ENCODE measurements around the gene MAP3K8. TPM values are rescaled to one million over a fixed set of nuclear protein-coding genes. Genes with fewer than 3 reads are reported as not detected.
"Not testable (repeated sequence)": the region's sequence is repeated elsewhere in the genome, so short reads cannot be mapped to it uniquely, and the experiment has no call there.

The MAP3K8 gene
- total RNA-seq, 1 donor from 2014 or later = 4.9 TPM

- FAIRE-seq = no peak
These were observed 11.8 kb upstream of the MAP3K8 start for GRCh38 chr10:30422151-30422695.

GRCh38 chr10:30422981-30423654, 10.9 kb upstream of the MAP3K8 start:
- no peak for FAIRE-seq
- DNase-seq (ENCODE audit: low spot score in 2 of 2) = no peak

More at GRCh38 chr10:30422151-30422695, 11.8 kb upstream of the MAP3K8 start:
- DNase-seq (ENCODE audit: low spot score in 2 of 2) = no peak

GRCh38 chr10:30423655-30424275, 10.2 kb upstream of the MAP3K8 start:
- FAIRE-seq; DNase-seq (ENCODE audit: low spot score in 2 of 2): not testable (repeated sequence)

GRCh38 chr10:30425336-30426075, 8.5 kb upstream of the MAP3K8 start:
- FAIRE-seq (no peak), DNase-seq (ENCODE audit: low spot score in 2 of 2) (no peak)

GRCh38 chr10:30430544-30431298, 3.3 kb upstream of the MAP3K8 start:
- FAIRE-seq (no peak), DNase-seq (ENCODE audit: low spot score in 2 of 2) (no peak)

GRCh38 chr10:30431435-30431911, 2.5 kb upstream of the MAP3K8 start:
- FAIRE-seq = no peak
- no peak for DNase-seq (ENCODE audit: low spot score in 2 of 2)

GRCh38 chr10:30432622-30433305, 1.2 kb upstream of the MAP3K8 start:
- DNase-seq (ENCODE audit: low spot score in 2 of 2) = no peak
- FAIRE-seq = no peak

GRCh38 chr10:30433306-30433729, 666 bp upstream of the MAP3K8 start:
- FAIRE-seq (no peak), DNase-seq (ENCODE audit: low spot score in 2 of 2) (no peak)

- DNase-seq (ENCODE audit: low spot score in 2 of 2) (peak; percentile 41 to 49), FAIRE-seq (no peak)
These were observed 489 bp downstream of the MAP3K8 start for GRCh38 chr10:30434273-30435072.

- DNase-seq (ENCODE audit: low spot score in 2 of 2) (no peak), FAIRE-seq (no peak)
These were observed 1.1 kb downstream of the MAP3K8 start for GRCh38 chr10:30435073-30435422.

- DNase-seq (ENCODE audit: low spot score in 2 of 2); FAIRE-seq: not testable (repeated sequence)
These were observed 1.6 kb downstream of the MAP3K8 start for GRCh38 chr10:30435499-30436167.

GRCh38 chr10:30436191-30436611, 2.2 kb downstream of the MAP3K8 start:
- DNase-seq (ENCODE audit: low spot score in 2 of 2) (no peak), FAIRE-seq (no peak)

- DNase-seq (ENCODE audit: low spot score in 2 of 2) = no peak
- FAIRE-seq = no peak
These were observed 2.7 kb downstream of the MAP3K8 start for GRCh38 chr10:30436671-30437030.

GRCh38 chr10:30437031-30437841, 3.3 kb downstream of the MAP3K8 start:
- DNase-seq (ENCODE audit: low spot score in 2 of 2) (no peak), FAIRE-seq (no peak)

- DNase-seq (ENCODE audit: low spot score in 2 of 2) (no peak), FAIRE-seq (no peak)
These were observed 4.3 kb downstream of the MAP3K8 start for GRCh38 chr10:30438021-30438850.

GRCh38 chr10:30439931-30440330, 5.9 kb downstream of the MAP3K8 start:
- DNase-seq (ENCODE audit: low spot score in 2 of 2) (no peak), FAIRE-seq (no peak)

Data from frontal cortex (tissue), 4 donors.